ENCODE data around the gene GFPT2. TPM values are rescaled to one million over a fixed set of nuclear protein-coding genes. Genes with fewer than 3 reads are reported as not detected.

GFPT2 gene
- total RNA-seq, 1 donor from 2014 or later = 17.6 TPM

GRCh38 chr5:180324601-180324950, 28.6 kb downstream of the GFPT2 start:
- TF ChIP-seq CTCF (conservative IDR thresholded peaks at IDR 0.05) = no peak
- Mint-ChIP-seq H3K36me3 (no peaks in the 10 kb centered on the region), H3K9me3 (no peaks in the 10 kb centered on the region), H3K4me1 (ENCODE audit: unreplicated experiment) (no peaks in the 10 kb centered on the region), H3K27me3 (no peaks in the 10 kb centered on the region), H3K27ac (no peak overlapping the region), H3K4me3 (no peak overlapping the region)
- DNase-seq (ENCODE audit: extremely low spot score, unreplicated experiment) = no peak

GRCh38 chr5:180323941-180324600, 29.1 kb downstream of the GFPT2 start:
- no peak for DNase-seq (ENCODE audit: extremely low spot score, unreplicated experiment)
- H3K36me3 Mint-ChIP-seq = no peaks in the 10 kb centered on the region
- no peaks in the 10 kb centered on the region for H3K4me1 Mint-ChIP-seq (ENCODE audit: unreplicated experiment)
- no peaks in the 10 kb centered on the region for H3K9me3 Mint-ChIP-seq
- no peak overlapping the region for H3K4me3 Mint-ChIP-seq
- no peak for TF ChIP-seq CTCF (conservative IDR thresholded peaks at IDR 0.05)
- no peaks in the 10 kb centered on the region for H3K27me3 Mint-ChIP-seq
- no peak overlapping the region for H3K27ac Mint-ChIP-seq

- DNase-seq (ENCODE audit: extremely low spot score, unreplicated experiment) = no peak
- no peaks in the 10 kb centered on the region for H3K9me3 Mint-ChIP-seq
- H3K27me3 Mint-ChIP-seq = no peaks in the 10 kb centered on the region
- TF ChIP-seq CTCF (conservative IDR thresholded peaks at IDR 0.05) = no peak
- no peaks in the 10 kb centered on the region for H3K36me3 Mint-ChIP-seq
- H3K4me1 Mint-ChIP-seq (ENCODE audit: unreplicated experiment) = no peaks in the 10 kb centered on the region
- no peak overlapping the region for H3K4me3 Mint-ChIP-seq
- H3K27ac Mint-ChIP-seq = no peak overlapping the region
These were observed 30.0 kb downstream of the GFPT2 start for GRCh38 chr5:180323160-180323559.

GRCh38 chr5:180318456-180319089, 34.6 kb downstream of the GFPT2 start:
- DNase-seq (ENCODE audit: extremely low spot score, unreplicated experiment) = no peak
- H3K36me3 Mint-ChIP-seq = no peaks in the 10 kb centered on the region
- no peak overlapping the region for H3K27ac Mint-ChIP-seq
- no peaks in the 10 kb centered on the region for H3K9me3 Mint-ChIP-seq
- no peaks in the 10 kb centered on the region for H3K27me3 Mint-ChIP-seq
- no peak for TF ChIP-seq CTCF (conservative IDR thresholded peaks at IDR 0.05)
- H3K4me1 Mint-ChIP-seq (ENCODE audit: unreplicated experiment) = no peaks in the 10 kb centered on the region
- no peak overlapping the region for H3K4me3 Mint-ChIP-seq

GRCh38 chr5:180316586-180316985, 36.5 kb downstream of the GFPT2 start:
- peaks cover 2% of the 10 kb centered on the region for H3K36me3 Mint-ChIP-seq
- no peak for TF ChIP-seq CTCF (conservative IDR thresholded peaks at IDR 0.05)
- no peaks in the 10 kb centered on the region for H3K27me3 Mint-ChIP-seq
- DNase-seq (ENCODE audit: extremely low spot score, unreplicated experiment) = no peak
- H3K9me3 Mint-ChIP-seq = no peaks in the 10 kb centered on the region
- H3K4me3 Mint-ChIP-seq = no peak overlapping the region
- H3K4me1 Mint-ChIP-seq (ENCODE audit: unreplicated experiment) = no peaks in the 10 kb centered on the region
- H3K27ac Mint-ChIP-seq = no peak overlapping the region

Data from type B pancreatic cell (in vitro differentiated cells).